NCI-H2196 (cell line): ENCODE results near the gene CR2.
"Not testable (repeated sequence)": the region's sequence is repeated elsewhere in the genome, so short reads cannot be mapped to it uniquely, and the experiment has no call there.

ENCODE experiments used
- DNase-seq: peaks from one replicate; lab custom pipeline; 2025; ENCODE audit not compliant: unreplicated experiment; lab: John Stamatoyannopoulos, UW

Gene CR2

GRCh38 chr1:207454046-207454964 lies at the start of gene CR2:
Gene CR2, plus strand, starts transcription at chr1:207454328. Its CDS starts 91 bp downstream, at chr1:207454419.
- DNase-seq = peak; percentile 9

DNA sequence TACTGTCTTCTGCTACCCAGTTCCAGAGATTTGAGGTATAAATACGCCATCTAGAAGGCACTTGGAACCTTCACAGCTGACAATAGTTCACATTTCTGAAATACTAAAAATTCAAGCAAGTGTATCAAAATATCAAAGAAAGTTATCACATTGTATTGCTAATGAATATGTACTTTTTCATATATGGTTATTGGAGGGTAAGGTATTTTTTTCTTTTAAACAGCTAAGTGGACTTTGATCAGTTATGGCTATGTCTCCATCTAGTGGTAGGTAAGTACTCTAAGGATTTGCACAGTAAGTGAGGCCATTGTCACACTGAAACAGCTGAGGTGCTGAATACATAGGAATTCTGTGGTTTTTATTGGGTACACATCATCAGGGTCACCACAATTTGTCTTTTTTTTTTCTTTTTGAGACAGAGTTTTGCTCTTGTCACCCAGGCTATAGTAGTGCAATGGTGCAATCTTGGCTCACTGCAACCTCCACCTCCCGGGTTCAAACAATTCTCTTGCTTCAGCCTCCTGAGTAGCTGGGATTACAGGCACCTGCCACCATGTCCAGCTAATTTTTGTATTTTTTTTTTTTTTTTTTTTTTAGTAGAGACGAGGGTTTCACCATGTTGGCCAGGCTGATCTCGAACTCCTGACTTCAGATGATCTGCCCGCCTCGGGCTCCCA lies 49.1 kb upstream of the CR2 start:
- DNase-seq = peak; percentile 65

GRCh38 chr1:207405814-207406213 lies 48.3 kb upstream of the CR2 start:
- DNase-seq = no peak

DNA sequence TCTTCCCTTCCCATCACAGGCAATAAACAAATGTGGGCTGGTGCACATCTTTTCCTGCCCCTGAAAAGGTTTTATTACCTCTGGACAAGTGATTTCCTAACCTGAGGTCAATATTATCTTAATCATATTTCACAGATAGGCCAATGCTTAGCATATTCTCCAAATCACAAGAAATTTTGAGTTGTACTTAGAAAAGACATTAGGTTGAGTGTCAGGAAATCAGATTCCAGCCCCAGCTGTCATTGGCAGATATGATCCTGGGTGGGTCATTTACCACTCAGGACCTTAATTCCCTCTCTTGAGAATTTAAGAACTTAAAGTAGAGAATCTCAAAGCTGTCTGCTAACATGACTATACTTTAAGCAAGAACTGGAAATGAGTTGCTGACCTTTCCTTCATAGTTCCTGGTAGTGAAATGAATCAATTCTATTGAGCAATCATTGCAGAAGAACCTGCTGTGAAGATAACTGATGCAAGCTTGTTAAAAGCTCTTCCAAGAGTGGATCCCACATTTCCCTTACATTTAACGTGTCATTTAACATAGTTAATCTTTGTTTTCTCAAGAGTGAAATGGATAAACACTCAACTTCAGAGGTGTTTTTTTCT lies 46.4 kb upstream of the CR2 start:
- no peak for DNase-seq

- no peak for DNase-seq
Observed at GRCh38 chr1:207412845-207413244, 41.3 kb upstream of the CR2 start.

GRCh38 chr1:207414606-207415108 lies 39.5 kb upstream of the CR2 start:
- DNase-seq = no peak

DNA sequence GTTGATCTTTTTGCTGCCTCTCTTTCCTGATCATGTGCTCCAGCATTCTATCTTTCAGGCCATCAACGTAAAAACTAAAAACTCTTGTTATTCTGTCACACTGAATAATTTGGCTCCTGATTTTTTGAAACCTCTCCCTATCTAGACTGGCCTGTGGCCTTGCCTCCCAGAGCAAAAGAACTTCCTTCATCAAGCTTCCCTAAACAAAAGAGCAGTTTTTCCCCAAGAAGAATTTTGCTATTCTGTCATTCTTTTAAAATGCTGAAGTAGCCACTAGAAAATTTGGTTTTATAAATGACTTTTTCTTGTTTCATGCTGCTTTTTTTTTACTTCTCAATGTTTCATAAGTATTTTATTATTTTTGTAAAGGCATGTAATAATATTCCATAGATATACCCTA lies 37.1 kb upstream of the CR2 start:
- no peak for DNase-seq

GRCh38 chr1:207418351-207418750 lies 35.8 kb upstream of the CR2 start:
- no peak for DNase-seq

DNA sequence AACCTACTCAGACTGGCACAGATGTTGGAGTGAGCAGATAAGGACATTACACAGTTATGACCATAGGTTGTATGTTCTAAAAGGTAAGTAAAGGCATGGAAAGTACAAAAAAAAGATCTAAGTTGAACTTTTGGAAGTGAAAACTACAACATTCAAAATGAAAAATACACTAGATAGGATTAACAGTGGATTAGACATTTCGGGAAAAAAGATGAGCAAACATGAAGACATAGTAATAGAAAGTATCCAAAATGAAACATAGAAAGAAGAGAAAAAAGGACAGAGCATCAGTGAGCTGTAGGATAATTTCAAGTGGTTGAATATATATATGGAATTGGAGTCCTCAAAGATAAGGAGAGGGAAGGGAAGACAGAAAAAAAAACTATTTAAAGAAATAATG lies 34.0 kb upstream of the CR2 start:
- no peak for DNase-seq

DNA sequence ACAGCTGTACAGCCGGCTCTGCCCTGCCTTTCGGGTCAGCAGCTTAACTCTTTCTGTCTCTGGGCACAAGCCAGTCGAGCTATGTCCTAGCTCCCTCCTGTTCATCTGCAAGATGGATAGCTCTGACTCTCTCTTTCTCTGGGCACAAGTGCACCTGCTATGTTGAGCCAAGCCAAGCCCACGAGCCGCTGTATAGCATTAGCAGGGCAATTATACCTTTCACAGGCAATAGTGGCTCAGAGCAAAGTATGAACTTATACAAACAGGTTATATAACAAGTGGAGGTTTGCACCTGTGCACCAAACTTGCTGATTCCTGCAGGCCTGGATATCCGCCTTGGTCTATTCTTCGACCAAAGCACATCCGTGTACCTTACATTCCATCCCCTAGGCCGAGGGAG lies 33.0 kb upstream of the CR2 start:
- no peak for DNase-seq

GRCh38 chr1:207423560-207424292 lies 30.4 kb upstream of the CR2 start:
- DNase-seq = no peak

DNA sequence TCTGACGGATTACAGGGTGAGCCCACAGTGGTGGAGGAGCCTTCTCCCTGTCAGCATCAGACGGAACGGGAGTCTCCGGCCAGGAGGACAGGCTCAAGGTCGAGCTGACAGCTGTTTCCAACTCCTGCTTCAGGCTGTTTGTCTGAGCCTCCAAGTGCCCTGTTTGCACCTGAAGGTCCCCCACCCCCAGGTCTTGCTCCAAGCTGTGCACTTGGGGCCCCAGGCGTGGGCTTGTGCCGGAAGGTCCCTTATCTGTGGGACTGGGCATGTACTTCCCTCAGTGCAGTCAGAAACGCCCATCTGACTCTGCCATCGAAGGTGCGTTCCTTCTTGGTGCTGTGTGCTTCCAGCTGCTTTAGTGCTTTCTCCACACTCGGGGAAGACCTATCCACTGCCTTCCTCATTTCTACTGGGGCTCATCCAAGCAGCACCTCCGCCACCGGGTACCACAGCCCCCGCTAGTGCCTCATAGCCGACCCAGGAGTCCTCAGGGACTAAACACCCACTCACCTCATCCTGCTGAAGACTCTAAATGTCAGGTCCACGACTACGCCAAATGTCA lies 29.5 kb upstream of the CR2 start:
- no peak for DNase-seq

DNA sequence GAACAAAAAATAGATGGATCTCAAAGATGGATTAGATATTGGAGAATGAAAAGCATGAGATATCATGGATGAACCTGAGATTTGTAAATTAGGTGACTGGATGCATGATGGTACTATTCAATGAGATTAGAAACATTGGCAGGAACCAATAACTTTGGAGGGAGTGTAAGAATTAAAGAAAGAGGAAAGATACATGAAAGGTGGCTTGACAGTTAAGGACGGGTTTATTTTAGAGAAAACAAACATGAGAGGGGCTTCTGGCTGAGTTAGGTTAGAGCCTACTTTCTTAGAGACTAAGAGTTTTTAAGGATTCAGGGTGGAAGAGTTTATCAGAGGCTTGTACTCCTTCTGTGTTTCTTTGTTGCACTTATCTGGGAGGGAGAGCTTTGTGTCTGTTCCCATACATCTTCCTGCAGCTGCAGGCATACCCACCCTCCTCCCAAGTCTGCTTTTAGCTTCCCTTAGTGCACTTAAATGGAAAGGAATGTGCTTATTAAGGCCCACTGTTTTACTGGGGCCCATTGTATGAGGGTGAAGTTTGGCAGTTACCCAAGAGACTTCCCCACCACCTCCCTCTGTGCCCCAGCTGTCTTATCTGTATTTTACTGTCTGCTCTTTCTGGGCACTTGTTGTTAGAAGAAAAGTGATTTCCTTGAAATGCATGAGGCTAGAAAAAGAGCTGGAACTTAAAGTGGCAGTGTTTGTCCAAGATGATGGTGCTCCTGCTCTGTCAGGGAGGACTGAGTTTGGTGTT lies 26.1 kb upstream of the CR2 start:
- no peak for DNase-seq

DNA sequence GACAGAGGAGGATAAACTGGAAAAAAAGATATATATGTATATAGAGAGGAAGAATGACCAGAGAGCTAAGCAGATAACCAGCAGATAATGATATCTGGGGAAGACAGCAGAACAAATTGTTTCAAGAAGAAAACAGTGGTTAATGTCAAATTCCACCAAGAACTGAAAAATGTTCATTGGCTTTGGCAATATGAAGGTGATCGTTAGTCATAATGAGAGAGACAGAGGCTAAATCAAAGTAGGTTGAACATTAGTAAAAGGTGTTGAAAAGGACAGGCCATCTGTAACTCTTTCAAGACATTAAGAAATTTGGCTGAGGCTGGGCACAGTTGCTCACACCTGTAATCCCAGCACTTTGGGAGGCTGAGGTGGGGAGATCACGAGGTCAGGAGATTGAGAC lies 25.3 kb upstream of the CR2 start:
- no peak for DNase-seq

DNA sequence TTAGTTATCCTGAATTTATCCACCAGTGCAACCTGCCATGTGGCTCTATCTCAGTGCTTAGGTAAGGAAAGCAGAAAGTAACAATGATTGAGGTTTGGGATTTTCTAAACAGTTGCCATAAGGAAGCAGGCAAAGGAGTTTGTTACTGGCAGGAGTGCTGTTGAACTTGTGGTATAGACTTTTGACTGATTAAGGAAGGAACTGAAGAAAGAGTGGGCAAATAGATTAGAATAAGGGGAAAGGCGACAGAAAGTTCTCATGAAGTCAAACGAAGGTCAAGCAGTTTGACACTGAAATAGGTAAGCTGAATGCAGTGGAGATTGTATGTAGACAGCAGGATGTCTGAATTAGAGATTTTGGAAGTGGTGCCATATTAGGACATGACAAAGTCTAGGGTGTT lies 24.2 kb upstream of the CR2 start:
- DNase-seq = no peak

GRCh38 chr1:207430602-207431001 lies 23.5 kb upstream of the CR2 start:
- DNase-seq = no peak

- no peak for DNase-seq
Observed at GRCh38 chr1:207431508-207431907, 22.6 kb upstream of the CR2 start.

DNA sequence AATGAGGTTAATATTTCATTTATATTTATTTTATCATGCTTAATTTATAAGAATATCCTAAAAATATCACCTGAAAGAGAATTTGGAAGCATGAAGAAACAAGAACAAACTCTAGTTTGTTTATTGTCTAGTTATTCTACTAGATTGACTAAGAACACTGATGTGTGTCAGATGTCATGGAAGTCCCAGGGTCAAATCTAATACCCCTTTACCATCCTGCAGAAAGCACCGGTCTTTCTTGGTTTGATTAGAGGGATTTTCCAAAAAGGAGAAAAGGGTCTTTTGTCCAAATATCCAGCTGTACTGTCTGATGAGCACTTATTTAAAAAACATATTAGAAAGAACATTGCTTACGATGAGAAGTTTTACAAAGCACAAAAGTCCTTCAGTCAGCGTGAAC lies 20.7 kb upstream of the CR2 start:
- DNase-seq = no peak

DNA sequence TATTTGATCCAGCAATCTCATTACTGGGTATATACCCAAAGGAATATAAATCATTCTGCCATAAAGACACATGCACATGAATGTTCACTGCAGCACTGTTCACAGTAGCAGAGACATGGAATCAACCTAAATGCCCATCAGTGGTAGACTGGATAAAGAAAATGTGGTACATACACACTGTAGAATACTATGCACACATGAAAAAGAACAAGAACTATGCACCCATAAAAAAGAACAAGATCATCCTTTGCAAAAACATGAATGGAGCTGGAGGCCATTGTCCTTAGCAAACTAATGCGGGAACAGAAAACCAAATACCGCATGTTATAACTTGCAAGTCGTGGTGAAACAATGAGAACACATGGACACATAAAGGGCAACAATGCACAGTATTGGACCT lies 17.4 kb upstream of the CR2 start:
- not testable (repeated sequence) for DNase-seq

DNA sequence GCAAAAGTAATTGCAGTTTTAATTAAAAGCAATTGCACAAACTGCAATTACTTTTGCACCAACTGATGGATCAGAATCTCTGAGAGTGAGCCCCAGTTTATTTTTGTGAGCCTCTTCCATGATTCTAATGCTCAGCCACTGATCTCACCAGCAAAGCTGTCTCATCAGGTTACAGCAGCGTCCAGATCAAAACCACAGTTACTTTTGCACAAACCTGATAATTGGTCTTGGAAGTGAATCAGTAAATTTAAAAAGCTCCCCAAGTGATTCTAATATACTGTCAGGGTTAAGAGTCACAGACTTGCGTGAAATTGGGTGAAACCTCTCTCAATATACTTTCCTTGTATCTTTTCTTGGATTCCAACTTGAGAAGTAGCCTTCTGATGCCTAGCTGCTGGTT lies 13.5 kb upstream of the CR2 start:
- DNase-seq = no peak
